ENCODE measurements around the gene ST6GALNAC5.

The ST6GALNAC5 gene

GRCh38 chr1:76854255-76854654 is 13.0 kb upstream of the ST6GALNAC5 start:
- no peak overlapping the region for H3K27ac ChIP-seq
- TF ChIP-seq CTCF (conservative IDR thresholded peaks at IDR 0.05) = no peak
- no peak for TF ChIP-seq ZFX (IDR thresholded peaks at IDR 0.05)

GRCh38 chr1:76856104-76856503 is 11.2 kb upstream of the ST6GALNAC5 start:
- no peak overlapping the region for H3K27ac ChIP-seq
- TF ChIP-seq ZFX (IDR thresholded peaks at IDR 0.05) = no peak
- no peak for TF ChIP-seq CTCF (conservative IDR thresholded peaks at IDR 0.05)

- TF ChIP-seq CTCF (conservative IDR thresholded peaks at IDR 0.05) (no peak), ZFX (IDR thresholded peaks at IDR 0.05) (no peak)
Measured at GRCh38 chr1:76857138-76857537, 10.1 kb upstream of the ST6GALNAC5 start.

GRCh38 chr1:76857973-76858372 is 9.3 kb upstream of the ST6GALNAC5 start:
- H3K27ac ChIP-seq = no peak overlapping the region
- TF ChIP-seq CTCF (conservative IDR thresholded peaks at IDR 0.05) = no peak
- no peak for TF ChIP-seq ZFX (IDR thresholded peaks at IDR 0.05)

More at GRCh38 chr1:76857138-76857537, 10.1 kb upstream of the ST6GALNAC5 start:
- no peak overlapping the region for H3K27ac ChIP-seq

GRCh38 chr1:76861149-76861548 is 6.1 kb upstream of the ST6GALNAC5 start:
- TF ChIP-seq CTCF (conservative IDR thresholded peaks at IDR 0.05) (no peak), ZFX (IDR thresholded peaks at IDR 0.05) (no peak)
- H3K27ac ChIP-seq = no peak overlapping the region

- TF ChIP-seq ZFX (IDR thresholded peaks at IDR 0.05) (no peak), CTCF (conservative IDR thresholded peaks at IDR 0.05) (no peak)
- no peak overlapping the region for H3K27ac ChIP-seq
Measured at GRCh38 chr1:76862447-76862846, 4.8 kb upstream of the ST6GALNAC5 start.

- TF ChIP-seq CTCF (conservative IDR thresholded peaks at IDR 0.05) = no peak
- no peak overlapping the region for H3K27ac ChIP-seq
Measured at GRCh38 chr1:76864383-76864782, 2.9 kb upstream of the ST6GALNAC5 start.

Measured in C4-2B (cell line).